ENCODE measurements around the gene PBOV1.

The PBOV1 gene

DNA sequence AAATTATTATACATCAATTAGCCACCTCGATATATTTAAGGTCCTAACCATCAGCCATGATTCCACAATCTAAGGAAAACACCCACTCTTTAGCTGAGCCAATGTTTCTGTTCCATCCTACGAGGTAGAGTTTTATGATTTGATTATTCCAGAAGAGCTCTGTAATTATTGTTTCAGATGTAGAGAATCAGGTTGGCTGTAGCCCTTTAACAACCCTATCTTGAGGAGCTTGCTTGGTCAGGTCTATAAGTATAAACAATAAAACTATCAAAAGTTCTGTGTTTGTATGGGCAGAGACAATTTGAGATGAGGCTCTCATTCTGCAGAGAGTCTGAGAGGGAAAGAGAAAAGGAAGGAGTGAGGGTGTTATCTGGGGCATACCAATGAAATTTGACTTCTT lies at the start of gene PBOV1:
Gene PBOV1 (minus strand): TSS at position 43 of the 400 bp plus-strand sequence. CDS start 96 bp downstream, outside the sequence.
- DNase-seq (ENCODE audit: low read depth): no peak

DNA sequence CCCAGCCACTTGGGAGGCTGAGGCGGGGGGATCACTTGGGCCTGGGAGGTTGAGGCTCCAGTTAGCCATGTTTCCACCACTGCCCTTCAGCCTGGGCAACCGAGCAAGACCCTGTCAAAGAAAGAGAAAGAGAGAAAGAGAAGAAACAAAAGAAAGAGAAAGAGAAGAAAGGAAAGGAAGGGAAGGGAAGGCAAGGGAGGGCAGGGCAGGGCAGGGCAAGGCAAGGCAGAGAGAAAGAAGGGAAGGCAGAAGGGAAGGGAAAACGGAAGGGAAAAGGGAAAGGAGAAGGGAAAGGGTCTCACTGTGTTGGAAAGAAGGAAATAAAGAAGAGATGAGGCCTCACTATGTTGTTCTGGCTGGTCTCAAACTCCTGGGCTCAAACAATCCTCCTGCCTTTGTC lies 47.8 kb upstream of the PBOV1 start:
- DNase-seq (ENCODE audit: low read depth): no peak

DNA sequence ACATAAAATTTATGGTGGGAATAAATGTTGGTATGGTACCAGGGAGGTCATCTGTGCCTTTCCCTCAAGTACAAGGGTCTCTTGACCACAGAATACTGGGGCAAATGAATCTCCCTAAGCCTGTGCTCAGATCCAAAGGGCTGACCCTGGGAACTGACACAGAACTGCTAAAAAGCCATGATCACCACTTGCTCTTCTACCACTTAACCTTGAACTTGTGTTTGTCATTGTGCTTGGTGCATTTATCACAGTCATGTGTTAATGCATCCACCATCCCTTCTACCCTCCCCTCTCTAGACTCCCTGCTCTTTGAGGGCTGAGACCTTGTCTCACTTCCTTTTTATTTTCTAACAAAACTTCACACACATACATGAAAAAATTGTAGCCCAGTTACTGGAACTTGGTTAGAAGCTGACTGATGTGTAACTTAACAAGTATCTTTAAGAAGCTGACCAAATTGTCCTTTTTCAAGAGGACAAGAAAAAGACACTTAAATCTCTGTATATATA lies 46.1 kb upstream of the PBOV1 start:
- no peak for DNase-seq (ENCODE audit: low read depth)

DNA sequence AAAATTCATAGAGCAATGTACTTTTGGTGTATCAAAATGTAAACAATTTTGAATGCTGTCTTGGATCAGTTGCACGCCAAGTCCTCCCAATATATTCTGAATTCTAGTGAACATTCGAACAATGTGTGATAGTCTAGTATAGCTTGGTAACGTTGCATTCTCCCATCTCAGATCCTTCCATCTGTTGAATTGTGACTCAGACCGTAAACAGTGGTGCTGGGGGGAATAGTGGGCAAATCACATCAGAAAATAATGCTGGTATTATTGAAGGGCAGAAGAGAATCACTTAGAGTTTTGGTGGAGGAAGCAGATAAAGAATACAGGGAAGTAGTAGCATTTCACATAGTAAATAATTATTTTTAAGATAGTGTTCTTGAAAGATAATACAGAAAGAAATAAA lies 45.7 kb upstream of the PBOV1 start:
- DNase-seq (ENCODE audit: low read depth): no peak

DNA sequence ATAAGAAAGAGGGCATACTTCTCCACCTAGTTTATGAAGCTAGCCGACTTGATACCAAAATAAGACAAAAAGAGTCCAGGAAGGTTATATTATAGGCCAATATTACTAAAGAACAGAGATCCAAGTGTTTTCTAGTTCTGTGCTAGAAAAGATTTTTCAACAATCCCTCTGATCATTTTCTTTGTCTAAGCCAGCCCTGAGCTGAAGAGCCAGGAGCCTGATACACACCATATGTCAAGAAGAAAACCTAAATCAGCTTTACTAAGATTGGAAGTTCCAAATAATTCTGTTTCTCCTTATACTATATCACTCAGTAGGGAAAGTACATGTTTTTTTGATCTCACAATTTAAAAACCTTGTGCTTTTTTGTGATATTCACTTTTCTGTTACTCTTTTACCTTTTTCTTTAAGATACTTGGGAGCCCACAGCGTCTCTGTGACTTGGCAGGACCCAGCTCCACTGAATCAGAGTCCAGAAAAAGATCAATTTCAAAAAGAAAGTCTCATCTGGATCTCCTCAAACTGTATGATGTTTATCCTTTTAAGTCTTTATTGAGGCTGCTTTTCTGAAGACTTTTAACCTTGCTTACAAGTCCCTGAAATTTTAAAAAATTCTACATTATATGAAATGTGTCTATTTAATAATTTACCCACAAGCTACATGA lies 43.0 kb upstream of the PBOV1 start:
- no peak for DNase-seq (ENCODE audit: low read depth)

DNA sequence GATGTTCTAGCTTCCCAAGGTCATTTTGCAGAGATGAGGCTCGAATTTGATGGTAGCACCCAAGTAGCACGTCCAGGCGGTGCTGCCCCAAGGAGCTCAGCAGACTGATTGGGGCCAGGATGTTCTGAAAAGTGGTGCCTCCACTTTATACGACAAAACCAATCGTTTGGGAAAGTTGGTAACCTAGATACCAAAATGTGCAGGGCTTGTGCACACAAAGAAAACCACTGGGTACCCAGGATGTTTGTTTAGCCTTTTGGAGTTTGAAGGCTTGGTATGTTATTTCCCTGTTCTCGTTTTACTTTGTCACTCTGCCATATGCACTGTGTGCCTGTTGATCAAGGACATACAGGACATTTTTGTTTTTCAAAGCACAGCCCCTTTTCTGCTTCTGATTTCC lies 40.7 kb upstream of the PBOV1 start:
- DNase-seq (ENCODE audit: low read depth): no peak

DNA sequence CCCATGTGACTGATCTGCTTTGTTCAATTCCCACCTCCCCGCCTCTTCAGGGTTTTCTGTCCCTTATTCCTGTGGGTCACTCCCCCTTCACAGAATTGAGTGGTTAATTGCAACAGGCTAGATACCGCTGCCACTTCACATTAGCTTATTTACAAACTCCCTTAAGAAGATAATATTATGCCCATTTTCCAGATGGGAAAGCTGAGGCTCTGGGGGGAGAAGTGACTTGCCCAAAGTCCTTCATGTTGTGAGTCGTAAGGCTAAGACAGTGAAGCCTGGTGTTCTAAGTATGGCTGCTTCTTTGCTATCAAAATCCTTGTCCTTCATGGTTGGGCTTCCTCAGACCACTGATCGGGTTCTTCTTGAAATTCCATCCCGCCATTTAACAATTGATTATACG lies 39.9 kb upstream of the PBOV1 start:
- no peak for DNase-seq (ENCODE audit: low read depth)

DNA sequence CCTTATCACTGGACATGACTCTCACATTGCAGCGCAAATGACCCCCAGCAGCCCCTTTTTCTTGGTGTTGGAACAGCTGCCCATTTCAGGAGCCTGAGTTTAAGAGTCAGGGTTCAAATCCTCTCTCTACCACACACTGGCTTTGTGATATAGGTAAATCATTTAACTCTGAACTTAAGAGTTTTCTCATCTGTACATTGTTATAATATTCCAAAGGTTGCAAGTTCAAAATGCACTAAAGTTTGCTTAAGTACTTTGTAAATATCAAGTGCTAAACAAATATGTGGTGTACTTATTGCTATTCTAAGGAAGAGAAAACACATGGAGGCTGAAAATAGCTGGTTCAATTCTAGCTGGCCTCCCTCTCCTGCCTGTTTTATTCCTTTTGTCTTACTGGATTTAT lies 39.3 kb upstream of the PBOV1 start:
- no peak for DNase-seq (ENCODE audit: low read depth)

DNA sequence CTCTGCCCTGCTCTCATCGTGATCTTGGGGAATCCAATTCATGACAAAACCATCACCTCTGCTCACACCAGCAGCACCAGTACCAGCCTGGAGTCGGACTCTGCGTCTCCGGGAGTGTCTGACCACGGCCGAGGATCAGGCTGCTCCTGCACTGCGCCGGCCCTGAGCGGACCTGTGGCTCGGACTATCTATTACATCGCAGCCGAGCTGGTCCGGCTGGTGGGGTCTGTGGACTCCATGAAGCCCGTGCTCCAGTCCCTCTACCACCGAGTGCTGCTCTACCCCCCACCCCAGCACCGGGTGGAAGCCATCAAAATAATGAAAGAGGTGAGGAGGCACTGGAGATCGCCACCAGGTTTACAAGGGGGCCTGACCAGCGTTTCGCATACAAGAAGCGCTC lies 37.2 kb upstream of the PBOV1 start:
- DNase-seq (ENCODE audit: low read depth): no peak

DNA sequence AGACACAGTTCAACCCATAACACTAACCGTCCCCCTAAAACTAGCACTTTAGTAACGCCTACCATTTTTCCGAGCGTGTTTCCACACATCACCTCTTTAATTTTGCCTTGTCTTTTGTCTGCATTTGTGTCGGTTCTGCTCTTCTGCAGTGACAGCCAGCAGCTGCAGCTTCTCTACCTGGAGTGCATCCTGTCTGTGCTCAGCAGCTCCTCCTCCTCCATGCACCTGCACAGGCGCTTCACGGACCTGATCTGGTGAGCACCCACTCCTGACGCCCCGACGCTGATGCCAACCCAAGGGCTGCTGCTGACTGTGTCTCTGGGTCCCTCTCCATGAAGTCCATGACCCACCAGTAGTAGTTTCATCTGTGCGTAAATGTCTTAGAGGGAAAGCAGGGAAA lies 35.4 kb upstream of the PBOV1 start:
- DNase-seq (ENCODE audit: low read depth): no peak

DNA sequence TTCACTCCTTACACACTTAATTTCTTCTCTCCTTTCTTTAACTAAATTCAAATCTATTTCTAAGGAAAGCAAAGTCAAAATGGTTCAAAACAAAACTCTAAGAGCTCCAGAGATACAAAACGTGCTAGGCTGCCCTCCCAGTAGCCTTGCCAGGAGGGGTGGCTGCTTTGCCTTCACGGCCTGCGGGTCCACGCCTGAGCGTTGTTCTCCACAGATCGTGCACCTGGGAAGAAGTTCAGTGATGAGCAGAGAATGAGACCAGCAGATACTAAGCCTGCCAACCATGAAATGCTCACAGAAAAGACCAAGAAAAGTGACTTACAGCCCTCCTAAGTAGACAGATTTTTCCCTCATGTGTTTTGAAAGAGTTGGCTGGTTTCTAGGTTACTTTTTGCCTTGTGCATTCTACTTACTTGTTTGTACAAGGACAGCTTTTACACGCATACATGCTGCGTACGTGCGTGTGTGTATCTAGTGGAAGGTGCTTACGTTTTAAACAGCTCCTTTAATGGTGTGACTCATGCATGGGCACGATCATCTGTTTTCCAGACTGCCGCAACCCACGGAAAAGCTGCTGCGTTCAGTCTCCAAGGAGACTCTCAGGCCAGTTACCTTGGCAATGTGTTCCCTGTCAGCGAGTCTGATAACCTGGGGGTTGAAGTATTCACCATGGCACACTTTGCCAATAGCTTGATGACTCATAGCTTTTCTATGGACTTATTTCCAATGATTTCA lies 32.4 kb upstream of the PBOV1 start:
- no peak for DNase-seq (ENCODE audit: low read depth)

DNA sequence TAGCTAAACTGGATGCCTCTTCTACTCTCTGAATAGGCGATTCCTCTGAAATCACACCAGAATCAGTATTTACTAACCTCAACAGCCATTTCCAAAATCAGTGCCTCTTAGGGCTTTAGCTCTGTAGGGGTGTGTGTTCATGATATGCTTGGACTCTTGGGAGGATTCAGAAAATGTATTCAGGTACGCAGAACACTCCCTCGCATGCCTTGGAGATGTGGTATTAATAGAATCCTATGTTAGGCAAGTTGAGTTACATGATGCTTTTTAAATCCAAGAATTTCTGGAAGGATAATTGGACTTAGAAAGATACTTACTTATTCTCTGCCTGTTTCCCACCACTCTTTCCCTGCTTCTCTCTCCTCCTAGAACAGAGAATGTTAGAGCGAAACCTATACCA lies 31.8 kb upstream of the PBOV1 start:
- DNase-seq (ENCODE audit: low read depth): no peak

DNA sequence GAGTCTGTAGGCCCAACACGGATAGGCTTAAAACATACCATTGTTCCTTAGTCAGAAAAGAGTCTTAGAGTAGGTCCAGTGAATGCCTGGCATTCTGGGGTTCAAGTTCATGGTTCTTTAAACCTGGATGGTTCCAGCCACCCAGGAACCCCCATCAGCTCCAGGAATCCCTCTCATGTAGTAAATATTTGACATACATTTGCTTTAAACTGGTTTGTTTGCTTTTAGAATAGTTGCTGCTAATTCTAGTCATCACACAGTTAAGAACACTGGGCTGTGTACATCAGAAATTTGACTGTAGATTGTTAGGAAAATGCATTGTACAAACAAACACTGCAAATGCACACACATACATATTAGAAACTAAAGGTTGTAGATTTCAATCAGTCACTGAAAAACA lies 30.6 kb upstream of the PBOV1 start:
- no peak for DNase-seq (ENCODE audit: low read depth)

DNA sequence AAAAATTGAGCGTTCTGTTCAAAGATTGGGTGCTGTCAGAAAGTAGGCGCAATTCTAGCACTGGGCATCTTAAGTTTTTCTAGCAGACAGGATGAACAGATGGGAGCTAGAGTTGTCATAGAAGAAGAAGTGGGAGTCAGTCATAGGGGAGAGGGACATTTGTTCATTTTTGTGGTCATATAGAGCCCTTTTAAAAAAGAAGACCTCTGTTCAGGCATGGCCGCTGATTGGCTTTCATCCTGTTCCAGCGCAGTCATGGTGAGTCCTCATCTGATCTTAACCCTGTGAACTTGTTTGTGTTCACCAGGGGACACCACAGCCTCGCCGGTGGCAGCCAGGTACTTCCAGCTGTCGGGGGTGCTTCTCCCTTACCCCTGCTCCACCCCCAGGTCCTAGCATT lies 29.7 kb upstream of the PBOV1 start:
- no peak for DNase-seq (ENCODE audit: low read depth)

DNA sequence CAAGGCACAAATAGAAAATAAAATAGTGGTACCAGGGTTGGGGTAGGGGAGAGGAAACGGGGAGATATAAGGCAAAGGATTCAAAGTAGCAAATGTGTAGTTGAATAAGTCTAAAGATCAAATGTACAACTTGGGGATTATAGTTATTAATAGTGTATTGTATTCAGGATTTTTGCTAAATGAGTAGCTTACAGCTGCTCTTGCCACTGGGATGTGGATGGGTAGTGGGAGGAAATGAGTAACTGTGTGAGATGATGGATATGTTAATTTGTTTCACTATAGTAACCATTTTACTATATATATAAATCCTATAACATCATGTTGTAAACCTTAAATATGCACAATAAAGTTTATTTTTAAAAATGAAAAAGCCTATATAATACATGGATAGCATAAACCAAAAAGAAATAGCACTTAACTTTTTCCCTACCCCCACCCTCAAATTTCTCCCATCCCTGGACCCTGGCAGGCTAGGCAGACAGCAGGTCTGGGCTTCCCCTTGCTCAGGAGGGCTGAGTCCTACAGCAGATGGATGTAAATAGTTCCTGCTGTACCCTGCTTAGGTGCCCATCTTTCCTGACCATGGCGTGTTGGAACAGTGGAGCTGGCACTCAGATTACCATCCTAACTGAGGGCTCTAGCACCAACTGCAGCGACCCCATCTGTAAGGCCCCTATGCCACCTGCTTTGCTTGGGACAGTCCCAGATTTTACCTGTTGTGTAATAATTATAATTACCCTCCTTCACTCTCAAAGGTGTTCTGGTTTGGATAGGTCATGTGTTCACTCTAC lies 28.6 kb upstream of the PBOV1 start:
- DNase-seq (ENCODE audit: low read depth): no peak

DNA sequence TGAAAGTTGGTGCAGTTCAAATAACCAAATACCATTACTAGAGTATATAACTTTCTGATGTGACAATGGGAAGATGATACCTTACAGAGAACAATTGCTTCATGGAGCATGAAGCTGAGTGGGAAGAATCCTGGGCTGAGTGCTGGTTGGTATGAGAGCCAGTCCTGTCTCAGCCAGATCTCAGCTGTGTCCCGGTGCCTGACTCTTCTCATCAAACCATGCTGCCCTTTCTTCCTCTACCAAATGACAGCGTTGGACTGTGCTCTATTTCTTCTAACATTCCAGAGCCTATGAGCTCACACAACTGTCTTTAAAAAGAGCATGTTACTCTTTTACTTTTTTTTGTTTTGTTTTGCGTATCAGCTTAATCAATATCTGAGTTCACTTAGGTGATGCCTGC lies 27.5 kb upstream of the PBOV1 start:
- no peak for DNase-seq (ENCODE audit: low read depth)

DNA sequence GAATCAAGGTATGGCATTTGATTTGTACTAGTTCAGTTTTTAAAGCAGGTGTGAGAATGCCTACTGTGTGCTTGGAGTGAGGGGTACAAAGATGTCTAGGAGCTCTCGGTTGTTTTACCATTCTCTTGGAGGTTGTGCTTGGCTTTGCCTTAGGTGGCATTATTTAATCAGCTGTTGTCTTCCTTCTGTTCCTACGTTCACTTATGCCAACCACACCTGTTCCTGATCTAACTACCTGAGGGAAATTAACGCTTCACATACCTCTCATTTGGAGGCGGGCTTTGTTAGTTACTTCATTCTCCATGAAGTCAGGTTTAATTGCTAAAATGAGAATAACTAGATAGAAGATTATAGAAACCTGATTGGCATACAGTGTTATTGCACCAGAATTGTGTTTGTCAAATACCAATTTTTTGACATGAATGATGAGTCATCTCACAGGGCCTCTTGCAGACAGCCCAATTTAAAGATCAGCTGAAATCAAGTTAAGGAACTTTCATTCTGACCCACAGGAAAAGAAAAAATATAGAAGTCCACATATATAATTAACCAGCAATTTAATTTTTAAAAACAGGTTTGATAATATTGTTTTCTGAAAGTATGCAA lies 24.8 kb upstream of the PBOV1 start:
- DNase-seq (ENCODE audit: low read depth): no peak

DNA sequence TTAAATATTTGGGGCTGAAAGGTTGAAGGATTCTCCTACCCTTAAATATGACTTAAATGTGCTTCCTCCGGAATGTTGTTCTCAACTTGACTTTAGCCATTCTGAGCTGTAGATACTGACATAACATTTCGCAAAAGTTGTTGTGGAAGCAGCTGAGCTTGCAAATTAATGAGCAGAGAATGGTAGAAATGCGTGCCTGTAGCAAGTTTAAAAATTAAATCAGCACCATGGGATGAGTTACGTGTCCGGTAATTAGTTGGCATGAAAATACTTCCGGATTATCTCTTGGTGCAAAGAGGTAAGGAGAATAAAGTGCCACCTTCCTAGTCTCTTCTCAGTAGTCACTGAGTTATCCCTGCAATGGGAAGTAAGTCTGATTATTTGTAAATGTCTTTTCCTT lies 23.6 kb upstream of the PBOV1 start:
- DNase-seq (ENCODE audit: low read depth): no peak

DNA sequence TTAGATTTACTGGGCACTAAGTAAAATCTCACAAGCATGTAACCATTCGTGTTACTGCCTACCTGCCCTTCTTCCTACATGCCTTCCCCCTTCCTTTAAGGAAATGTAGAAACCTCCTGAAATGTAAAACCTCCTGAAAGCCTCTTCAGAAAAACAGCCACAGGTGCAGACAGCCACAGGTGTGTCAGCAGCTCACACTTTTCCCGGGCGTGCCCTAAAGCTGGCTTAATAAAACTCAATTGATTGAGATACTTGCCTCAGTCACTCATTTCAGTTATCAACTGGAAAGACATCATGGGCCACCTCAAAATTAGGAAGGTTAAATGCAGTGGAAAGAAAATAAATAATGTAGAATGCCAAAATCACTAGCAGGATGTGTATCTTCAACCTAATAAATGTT lies 23.1 kb upstream of the PBOV1 start:
- DNase-seq (ENCODE audit: low read depth): no peak

DNA sequence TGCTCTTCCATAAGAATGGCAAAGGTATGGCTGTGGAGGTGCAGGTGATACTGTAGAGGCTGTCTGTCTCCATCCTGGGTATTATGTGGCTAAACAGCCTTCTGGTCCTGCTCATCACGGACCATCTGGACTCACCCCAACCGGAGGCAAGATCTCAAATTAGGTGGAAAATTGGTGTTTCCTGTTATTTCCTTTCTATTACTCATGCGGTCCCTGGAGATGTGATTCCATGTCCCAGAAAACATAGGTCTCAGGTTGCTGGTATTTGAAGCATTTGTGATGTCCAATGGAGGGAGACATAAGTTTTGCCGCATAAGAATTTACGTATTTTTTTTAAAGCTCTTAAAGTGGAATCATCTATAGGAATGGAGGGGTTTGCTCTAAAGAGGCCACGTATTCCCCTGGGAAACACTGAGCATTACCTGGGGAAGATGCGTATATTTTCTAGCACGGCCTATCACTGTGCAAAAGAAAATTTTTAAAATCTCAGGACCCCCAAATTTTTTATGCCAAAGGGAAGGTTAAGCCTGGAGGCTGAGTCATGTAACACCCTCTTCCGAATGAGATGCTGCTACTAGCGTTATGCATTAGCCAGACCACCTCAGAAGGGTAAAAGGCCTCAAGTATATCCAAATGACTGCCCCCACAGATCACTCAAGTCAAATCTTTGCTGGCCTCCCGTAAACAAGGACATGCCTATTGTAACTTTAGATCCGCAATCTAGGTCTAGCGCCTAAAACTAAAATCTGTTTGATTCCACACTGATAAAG lies 22.4 kb upstream of the PBOV1 start:
- DNase-seq (ENCODE audit: low read depth): no peak

DNA sequence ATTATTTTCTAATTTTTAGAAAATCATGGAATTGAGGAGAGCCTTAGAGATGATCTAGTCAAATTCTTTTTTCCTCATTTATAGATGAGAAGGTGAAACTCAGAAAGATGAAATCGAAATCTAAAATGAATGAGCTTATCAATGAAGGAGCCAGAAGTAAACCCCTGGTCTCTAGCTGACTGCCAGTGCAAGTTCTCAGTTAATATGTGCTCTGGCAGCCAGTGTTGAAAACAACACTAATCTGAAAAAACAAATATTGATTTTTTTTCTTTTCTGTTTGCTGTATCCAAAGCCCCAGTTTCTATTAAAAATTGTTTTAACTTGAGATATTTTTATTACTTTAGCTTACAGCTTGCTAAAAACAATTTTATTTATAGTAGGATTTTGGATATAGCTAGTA lies 21.5 kb upstream of the PBOV1 start:
- no peak for DNase-seq (ENCODE audit: low read depth)

DNA sequence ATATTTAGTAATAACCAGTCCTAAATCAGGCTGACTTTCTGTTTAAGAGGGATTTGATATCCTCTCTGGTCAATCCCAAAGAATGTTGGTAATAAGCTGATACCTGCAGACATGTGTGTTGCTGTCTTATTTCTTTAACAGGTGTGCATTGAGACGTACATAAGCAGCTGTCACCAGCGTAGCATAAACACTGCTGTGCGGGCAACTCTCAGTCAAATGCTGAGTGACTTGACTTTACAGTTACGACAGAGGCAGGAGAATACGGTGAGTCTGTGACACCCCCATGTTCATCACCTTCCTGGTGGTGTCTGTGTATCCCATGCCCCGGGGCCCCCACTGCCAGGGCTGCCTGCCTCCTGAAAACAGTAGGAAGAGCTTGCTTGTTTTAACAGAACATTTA lies 20.1 kb upstream of the PBOV1 start:
- DNase-seq (ENCODE audit: low read depth): no peak
